WTC11 (cell line): ENCODE data around the gene OR3A2.

ENCODE experiments used
- CREB1 ChIP-seq: sonication (generic); formaldehyde crosslinking; IDR thresholded peaks from 2 replicates; pipeline ENCODE4 v1.8.0; 2023; ENCODE audit warnings: mild to moderate bottlenecking, missing genetic modification reagents
- CTCF ChIP-seq: fragments of 200-600 bp; IDR thresholded peaks from 2 replicates; pipeline ENCODE4 v1.8.0; 2022; ENCODE audit warnings: antibody characterized with exemption
- ESRRA ChIP-seq: sonication (generic); formaldehyde crosslinking; IDR thresholded peaks from 2 replicates; pipeline ENCODE4 v1.8.1; 2022; ENCODE audit warnings: mild to moderate bottlenecking, missing genetic modification reagents, borderline replicate concordance
- FOXP4 ChIP-seq: sonication (generic); formaldehyde crosslinking; IDR thresholded peaks from 2 replicates; pipeline ENCODE4 v1.8.0; 2022; ENCODE audit warnings: mild to moderate bottlenecking, missing genetic modification reagents
- NFE2L1 ChIP-seq: sonication (generic); formaldehyde crosslinking; IDR thresholded peaks from 2 replicates; pipeline ENCODE4 v1.8.1; 2023; ENCODE audit warnings: missing genetic modification reagents
- PRDM15 ChIP-seq: sonication (generic); formaldehyde crosslinking; IDR thresholded peaks from 2 replicates; pipeline ENCODE4 v1.8.0; 2022; ENCODE audit warnings: missing genetic modification reagents
- ZNF138 ChIP-seq: sonication (generic); formaldehyde crosslinking; conservative IDR thresholded peaks from 2 replicates; pipeline ENCODE4 v1.8.1; 2022; ENCODE audit warnings: mild to moderate bottlenecking, moderate library complexity, missing genetic modification reagents

- TF ChIP-seq ZNF138 (no peak), CTCF (no peak), ESRRA (CRISPR knock-in tag) (no peak), FOXP4 (CRISPR knock-in tag) (no peak), CREB1 (no peak), PRDM15 (CRISPR knock-in tag) (no peak), NFE2L1 (CRISPR knock-in tag) (no peak)
Observed at GRCh38 chr17:3381957-3382356, 4.2 kb downstream of the OR3A2 start.
